Pancreas (tissue), 10 donors: Measurements from ENCODE around the gene NEK11. TPM values are rescaled to one million over a fixed set of nuclear protein-coding genes. Genes with fewer than 3 reads are reported as not detected.

Experiments
- ATAC-seq, 4 donors: fragments of 200-7000 bp; cut with Tn5 transposase; one replicate each; pipeline versions ENCODE4 v1.8.0 to v1.9.1; 2020; ENCODE audit warnings: mild to moderate bottlenecking in 4 of 4, moderate library complexity in 4 of 4
- DNase-seq, 6 donors: peaks; one replicate each; pipeline ENCODE4 v3.0.0-alpha.2; 2020
- FAIRE-seq: peaks from 2 replicates; lab custom pipeline; 2012; peaks lifted over from hg19 to GRCh38; lab: Jason Lieb, UNC
- H3K27ac ChIP-seq, 4 donors: fragments of 200-600 bp; sonication (generic); 1 replicate in 3 of 4; 2 replicates in 1 of 4; pipeline versions ENCODE4 v1.5.0 to v1.8.0; 2020
- H3K27me3 ChIP-seq, 4 donors: fragments of 200-600 bp; one replicate each; pipeline ENCODE4 v1.8.0; 2021
- H3K36me3 ChIP-seq, 3 donors: fragments of 200-600 bp; sonication (generic) in 1 of 3; one replicate each; pipeline versions ENCODE4 v1.5.0 to v1.8.0; 2020 to 2021
- H3K4me1 ChIP-seq, 3 donors: fragments of 200-600 bp; one replicate each; pipeline ENCODE4 v1.8.0; 2021
- H3K4me3 ChIP-seq, 4 donors: fragments of 200-600 bp; sonication (generic) in 2 of 4; one replicate each; pipeline versions ENCODE4 v1.5.0 to v1.8.0; 2020 to 2021
- H3K9me3 ChIP-seq, 4 donors: fragments of 200-600 bp; one replicate each; pipeline ENCODE4 v1.8.0; 2021
- CTCF ChIP-seq, 4 donors: fragments of 200-600 bp; sonication (generic) in 3 of 4; IDR thresholded peaks; one replicate each; pipeline versions ENCODE4 v1.5.0 to v1.8.0; 2021; ENCODE audit warnings: antibody characterized with exemption in 4 of 4
- WGBS, 2 donors: extraction: QIAGEN DNeasy Blood & Tissue Kit; methylation state at CpG; one replicate each; pipeline ENCODE4 v1.1.7; 2013; 5-methylcytosine and 5-hydroxymethylcytosine counted together
- intact Hi-C, 3 donors: fragments of 100-400 bp; cut with DNase I; formaldehyde crosslinking; loops; one replicate each; pipeline versions ENCODE4 v1.11.1 to v1.14.2; 2022
- polyA plus RNA-seq, 2 donors: library from polyadenylated mRNA; stranded (reverse); fragments of 200-250 nt; gene quantifications; one replicate each; pipeline ENCODE4 v1.2.3, GENCODE V29; 2013
- total RNA-seq, 6 donors: library from RNA; stranded (reverse); fragmentation: NEBNext Ultra II Directional in 4 of 6; extraction: Animal tissue kit (Norgen Biotek cat#: 25700) in 4 of 6; gene quantifications; one replicate each; pipeline versions ENCODE4 v1.2.1 to v1.2.4, GENCODE V29; 2021 to 2023
- donor health status: healthy with polysubstance abuse.
- donor health status: DM: no; HTN: no; CAD: no; lungs with moderate emphysema.
- donor health status: DM: no; HTN: no; CAD: no.
- donor health status: control.
- donor health status: control.
- donor health status: Bipolar disorder and iron deficiency.
- donor health status: DM: yes; HTN: yes; CAD: no.
- donor health status: DM: no; HTN: no; CAD: no.
- donor health status: DM: no; HTN: no; CAD: no.
- donor health status: DM: yes; HTN: yes; CAD: no.

The NEK11 gene
- total and polyA plus RNA-seq, 8 donors, result 2.1 to 7.2 (median 3.3) TPM

GRCh38 chr3:131109156-131109555 lies 82.5 kb downstream of the NEK11 start:
- ATAC-seq, result no peak
- Histone ChIP-seq H3K4me3 (no peak overlapping the region), H3K27me3 (no peaks in the 10 kb centered on the region), H3K27ac (no peak overlapping the region), H3K36me3 (no peaks in the 10 kb centered on the region), H3K4me1 (peaks cover 0 to 8% (median 0%) of the 10 kb centered on the region in 3 donors), H3K9me3 (no peaks in the 10 kb centered on the region)
- intact Hi-C loops, result no loop called here
- no peak for FAIRE-seq
- DNase-seq, result no peak
- no peak for TF ChIP-seq CTCF (IDR thresholded peaks at IDR 0.05)

- Histone ChIP-seq H3K4me3 (no peak overlapping the region), H3K9me3 (no peaks in the 10 kb centered on the region), H3K27me3 (no peaks in the 10 kb centered on the region), H3K27ac (no peak overlapping the region), H3K36me3 (no peaks in the 10 kb centered on the region), H3K4me1 (peaks cover 0 to 8% (median 0%) of the 10 kb centered on the region in 3 donors)
- WGBS, 2 donors, result 87 to 92% methylated on average over 1 of the region's 1 CpG
- intact Hi-C loops, result no loop called here
- no peak for FAIRE-seq
- ATAC-seq, result no peak
- no peak for TF ChIP-seq CTCF (IDR thresholded peaks at IDR 0.05)
- no peak for DNase-seq
Observed at GRCh38 chr3:131110087-131110486, 83.4 kb downstream of the NEK11 start.

- DNase-seq, result no peak
- Histone ChIP-seq H3K4me3 (no peak overlapping the region), H3K4me1 (no peaks in the 10 kb centered on the region), H3K9me3 (no peaks in the 10 kb centered on the region), H3K27ac (no peak overlapping the region), H3K27me3 (no peaks in the 10 kb centered on the region), H3K36me3 (no peaks in the 10 kb centered on the region)
- 66 to 81% methylated on average over 3 of the region's 3 CpGs for WGBS, 2 donors
- intact Hi-C loops, result no loop called here
- FAIRE-seq, result no peak
- TF ChIP-seq CTCF (IDR thresholded peaks at IDR 0.05), result no peak
- no peak for ATAC-seq
Observed at GRCh38 chr3:131114256-131114655, 87.6 kb downstream of the NEK11 start.

- H3K27me3 ChIP-seq, result no peaks in the 10 kb centered on the region
- ATAC-seq (no peak), FAIRE-seq (no peak), DNase-seq (no peak)
- H3K4me3 ChIP-seq, result no peak overlapping the region
- H3K27ac ChIP-seq, result no peak overlapping the region
- intact Hi-C loops, result no loop called here
- no peaks in the 10 kb centered on the region for H3K4me1 ChIP-seq
- no peak for TF ChIP-seq CTCF (IDR thresholded peaks at IDR 0.05)
- H3K36me3 ChIP-seq, result no peaks in the 10 kb centered on the region
- no peaks in the 10 kb centered on the region for H3K9me3 ChIP-seq
Observed at GRCh38 chr3:131125684-131126083, 99.0 kb downstream of the NEK11 start.

- no peak overlapping the region for H3K4me3 ChIP-seq
- intact Hi-C loops, result no loop called here
- no peaks in the 10 kb centered on the region for H3K4me1 ChIP-seq
- DNase-seq (no peak), FAIRE-seq (no peak), ATAC-seq (no peak)
- WGBS, 2 donors, result 84 to 93% methylated on average over 1 of the region's 1 CpG
- no peak overlapping the region for H3K27ac ChIP-seq
- H3K27me3 ChIP-seq, result no peaks in the 10 kb centered on the region
- H3K36me3 ChIP-seq, result no peaks in the 10 kb centered on the region
- H3K9me3 ChIP-seq, result no peaks in the 10 kb centered on the region
- no peak for TF ChIP-seq CTCF (IDR thresholded peaks at IDR 0.05)
Observed at GRCh38 chr3:131140891-131141290, 114.2 kb downstream of the NEK11 start.
